PC-9 (cell line): ENCODE data around the gene DMAC2. TPM values are rescaled to one million over a fixed set of nuclear protein-coding genes. Genes with fewer than 3 reads are reported as not detected.

ENCODE experiments used
- BruUV-seq: library from RNA; stranded (reverse); fragments of 400-500 nt; replicated peaks from 2 replicates; lab custom pipeline; 2021; lab: Mats Ljungman, UMichigan
- CTCF ChIA-PET: fragments of 300-600 bp; sonication (Branson Sonifier 250); formaldehyde crosslinking; loops from one replicate; lab custom pipeline; 2022; ENCODE audit warnings: antibody characterized with exemption; lab: Charles Lee
- POLR2A ChIA-PET: fragments of 300-600 bp; sonication (Branson Sonifier 250); formaldehyde crosslinking; loops from one replicate; lab custom pipeline; 2022; ENCODE audit warnings: antibody characterized with exemption; ENCODE audit not compliant: unreplicated experiment; lab: Charles Lee
- DNase-seq, 2 experiments: peaks; one replicate each; pipeline versions ENCODE4 v3.0.0 to v3.0.0-alpha.2; 2015 to 2022; ENCODE audit warnings: mixed read lengths in 1 of 2
- H2AFZ ChIP-seq: fragments of 200-600 bp; sonication (generic); 2 replicates; pipeline ENCODE4 v1.8.1; 2017; ENCODE audit warnings: antibody characterized with exemption
- H3F3A ChIP-seq: fragments of 200-600 bp; sonication (generic); 2 replicates; pipeline ENCODE4 v1.8.1; 2017; ENCODE audit warnings: antibody characterized with exemption, mild to moderate bottlenecking, low read depth; ENCODE audit not compliant: insufficient read depth
- H3K27ac ChIP-seq: fragments of 200-600 bp; sonication (generic); 2 replicates; pipeline ENCODE4 v1.6.1; 2016; ENCODE audit warnings: mixed run types
- H3K27me3 ChIP-seq: fragments of 200-600 bp; sonication (generic); 2 replicates; pipeline ENCODE4 v1.6.1; 2016; ENCODE audit warnings: low read depth, mixed run types; ENCODE audit not compliant: insufficient read depth
- H3K36me3 ChIP-seq: fragments of 200-600 bp; sonication (generic); 2 replicates; pipeline ENCODE4 v1.6.1; 2016; ENCODE audit warnings: low read depth, mixed run types
- H3K4me1 ChIP-seq: fragments of 200-600 bp; sonication (generic); replicated peaks from 2 replicates; pipeline ENCODE4 v1.6.1; 2016; ENCODE audit warnings: mixed run types; ENCODE audit not compliant: insufficient read depth
- H3K4me2 ChIP-seq: fragments of 200-600 bp; sonication (generic); 2 replicates; pipeline ENCODE4 v1.6.1; 2017; ENCODE audit warnings: mixed run types
- H3K4me3 ChIP-seq: fragments of 200-600 bp; sonication (generic); 2 replicates; pipeline ENCODE4 v1.6.1; 2016; ENCODE audit warnings: mixed run types
- H3K79me2 ChIP-seq: fragments of 200-600 bp; sonication (generic); 2 replicates; pipeline ENCODE4 v1.6.1; 2017; ENCODE audit warnings: low read depth, mixed run types
- H3K9me2 ChIP-seq: fragments of 200-600 bp; sonication (generic); 2 replicates; pipeline ENCODE4 v1.8.1; 2017; ENCODE audit warnings: mild to moderate bottlenecking; ENCODE audit not compliant: insufficient read depth
- H3K9me3 ChIP-seq: fragments of 200-600 bp; sonication (generic); 2 replicates; pipeline ENCODE4 v1.8.1; 2016; ENCODE audit warnings: low read depth; ENCODE audit not compliant: insufficient read depth
- H4K20me1 ChIP-seq: fragments of 200-600 bp; sonication (generic); 2 replicates; pipeline ENCODE4 v1.8.1; 2017; ENCODE audit not compliant: insufficient read depth
- CTCF ChIP-seq: fragments of 200-600 bp; sonication (generic); conservative IDR thresholded peaks from 2 replicates; pipeline ENCODE4 v1.6.1; 2017; ENCODE audit warnings: mixed run types, antibody characterized with exemption, mild to moderate bottlenecking, moderate library complexity
- EZH2 ChIP-seq: fragments of 200-600 bp; sonication (generic); IDR thresholded peaks from 2 replicates; pipeline ENCODE4 v1.8.0; 2017; ENCODE audit warnings: antibody characterized with exemption, low read depth
- intact Hi-C: fragments of 100-400 bp; cut with micrococcal nuclease; formaldehyde crosslinking; loops from one replicate; pipeline ENCODE4 v1.10.0; 2022; ENCODE audit not compliant: unreplicated experiment
- total RNA-seq: library from RNA; stranded (reverse); gene quantifications from 2 replicates; pipeline ENCODE4 v1.2.3, GENCODE V29; 2021

DMAC2 gene
- total RNA-seq, 1 experiment from 2014 or later: 38.6 TPM

GRCh38 chr19:41434450-41434849 lies 5.3 kb downstream of the DMAC2 start:
- CTCF ChIA-PET: interaction anchor here (0.7 kb wide), 1 partner anchor 280 kb away, joined by 12 read pairs; no protein-coding TSS in a partner anchor
- Histone ChIP-seq H3K9me3 (no peaks in the 10 kb centered on the region), H3K79me2 (peaks cover 6% of the 10 kb centered on the region; the same call in 1 of the 2 replicates), H2AFZ (no peak overlapping the region), H4K20me1 (no peaks in the 10 kb centered on the region), H3K4me1 (peaks cover 7% of the 10 kb centered on the region; the same call in 1 of the 2 replicates), H3K36me3 (no peaks in the 10 kb centered on the region), H3K4me3 (no peak overlapping the region), H3F3A (peaks cover 3% of the 10 kb centered on the region; the same call in 1 of the 2 replicates), H3K27me3 (no peaks in the 10 kb centered on the region), H3K27ac (no peak overlapping the region), H3K9me2 (no peaks in the 10 kb centered on the region), H3K4me2 (no peak overlapping the region)
- intact Hi-C loops: loop anchor here (10.0 kb wide), 1 partner anchor 80 kb away; the partner anchor contains the start of gene TGFB1
- TF ChIP-seq EZH2 (no peak), CTCF (no peak)
- POLR2A ChIA-PET: no interaction called here
- no peak for DNase-seq
- no TSS peak for BruUV-seq

- no peak overlapping the region for H3K4me2 ChIP-seq
- no peaks in the 10 kb centered on the region for H3K9me3 ChIP-seq
- POLR2A ChIA-PET: no interaction called here
- DNase-seq: no peak
- CTCF ChIA-PET: no interaction called here
- no peaks in the 10 kb centered on the region for H3K27me3 ChIP-seq
- intact Hi-C loops: loop anchor here (10.0 kb wide), 1 partner anchor 78 kb away; the partner anchor contains the start of gene TGFB1
- no peaks in the 10 kb centered on the region for H3K36me3 ChIP-seq
- BruUV-seq: no TSS peak
- H3F3A ChIP-seq: peaks cover 10% of the 10 kb centered on the region; the same call in 1 of the 2 replicates
- no peaks in the 10 kb centered on the region for H4K20me1 ChIP-seq
- H2AFZ ChIP-seq: no peak overlapping the region
- no peaks in the 10 kb centered on the region for H3K4me1 ChIP-seq
- no peaks in the 10 kb centered on the region for H3K79me2 ChIP-seq
- H3K9me2 ChIP-seq: no peaks in the 10 kb centered on the region
- TF ChIP-seq EZH2 (no peak), CTCF (no peak)
- H3K27ac ChIP-seq: no peak overlapping the region
- no peak overlapping the region for H3K4me3 ChIP-seq
Measured at GRCh38 chr19:41433171-41433570, 6.5 kb downstream of the DMAC2 start.

- DNase-seq: no peak
- TF ChIP-seq EZH2 (no peak), CTCF (peak; percentile 45)
- Histone ChIP-seq H4K20me1 (no peaks in the 10 kb centered on the region), H3K9me3 (no peaks in the 10 kb centered on the region), H3K9me2 (no peaks in the 10 kb centered on the region), H3K4me2 (no peak overlapping the region), H3K27ac (no peak overlapping the region), H3K27me3 (no peaks in the 10 kb centered on the region), H3K4me1 (no peaks in the 10 kb centered on the region), H3K36me3 (no peaks in the 10 kb centered on the region), H2AFZ (no peak overlapping the region), H3K79me2 (no peaks in the 10 kb centered on the region), H3K4me3 (no peak overlapping the region), H3F3A (peaks cover 10% of the 10 kb centered on the region; the same call in 1 of the 2 replicates)
- BruUV-seq: no TSS peak
- ChIA-PET POLR2A (interaction anchor here (0.6 kb wide), 1 partner anchor 168 kb away, joined by 4 read pairs; no protein-coding TSS in a partner anchor), CTCF (interaction anchor here (0.6 kb wide), 1 partner anchor 248 kb away, joined by 5 read pairs; no protein-coding TSS in a partner anchor)
- intact Hi-C loops: loop anchor here (2.0 to 10.0 kb wide), 2 partner anchors 77 to 111 kb away; partner anchors contain the start of gene TGFB1
Measured at GRCh38 chr19:41431426-41432386, 8.0 kb downstream of the DMAC2 start.
